ENCODE results near the gene TLR4. TPM values are rescaled to one million over a fixed set of nuclear protein-coding genes. Genes with fewer than 3 reads are reported as not detected.

Gene TLR4
- polyA plus RNA-seq, 1 donor: 6.2 TPM

DNA sequence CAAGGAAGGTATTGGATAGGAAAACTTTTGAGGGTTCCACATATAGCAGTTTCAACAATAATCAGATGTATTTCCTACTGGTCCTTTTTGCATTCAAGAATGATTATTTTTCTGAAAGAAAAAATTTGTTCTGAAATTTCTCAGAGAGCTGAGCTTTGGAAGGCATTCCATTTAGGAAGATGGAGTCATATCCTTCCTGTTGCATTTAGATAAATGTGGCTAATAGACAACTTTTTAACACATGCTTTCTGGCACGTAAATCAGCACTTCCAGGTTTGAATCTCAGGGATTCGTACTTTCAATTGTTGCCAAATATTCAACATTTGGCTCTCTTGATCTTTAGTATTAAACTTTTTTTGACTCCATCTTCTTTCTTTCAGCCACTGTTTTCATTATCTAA, 24.8 kb upstream of the TLR4 start:
- WGBS (ENCODE audit: insufficient coverage, low lambda C conversion rate): no CpG with 5 or more reads among the region's 2 CpGs
- H3K36me3 ChIP-seq (ENCODE audit: control insufficient read depth, insufficient read depth, low read length): no peaks in the 10 kb centered on the region
- no peak for DNase-seq
- H3K9me3 ChIP-seq (ENCODE audit: control insufficient read depth, low read depth, low read length): no peaks in the 10 kb centered on the region
- H3K27ac ChIP-seq (ENCODE audit: low read length): no peak overlapping the region
- H3K4me1 ChIP-seq (ENCODE audit: control insufficient read depth, insufficient read depth, low read length): no peaks in the 10 kb centered on the region
- H3K27me3 ChIP-seq (ENCODE audit: control insufficient read depth, insufficient read depth, low read length): no peaks in the 10 kb centered on the region
- H3K4me3 ChIP-seq (ENCODE audit: low read length): no peak overlapping the region

DNA sequence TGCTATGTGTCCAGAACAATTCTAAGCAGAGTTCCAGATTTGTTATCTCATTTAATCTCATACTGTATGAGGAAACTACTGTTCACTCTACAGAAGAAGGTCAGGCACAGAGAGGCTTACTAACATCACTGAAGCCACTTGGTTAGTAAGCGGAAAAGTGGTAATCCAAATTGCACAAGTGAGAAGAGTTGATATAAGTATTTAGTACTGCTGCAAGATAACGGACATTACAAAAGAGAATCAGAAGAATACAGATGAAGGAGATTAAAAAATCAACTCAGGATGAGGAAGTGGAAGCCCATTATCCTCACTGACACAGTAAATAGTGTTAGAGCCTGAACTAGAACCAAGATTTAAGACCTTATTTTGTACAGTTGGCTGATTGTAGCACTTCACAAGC, 22.3 kb upstream of the TLR4 start:
- Histone ChIP-seq H3K27ac (ENCODE audit: low read length) (no peak overlapping the region), H3K9me3 (ENCODE audit: control insufficient read depth, low read depth, low read length) (no peaks in the 10 kb centered on the region), H3K4me3 (ENCODE audit: low read length) (no peak overlapping the region), H3K27me3 (ENCODE audit: control insufficient read depth, insufficient read depth, low read length) (no peaks in the 10 kb centered on the region), H3K36me3 (ENCODE audit: control insufficient read depth, insufficient read depth, low read length) (no peaks in the 10 kb centered on the region), H3K4me1 (ENCODE audit: control insufficient read depth, insufficient read depth, low read length) (no peaks in the 10 kb centered on the region)
- 100% methylated on average over 2 of the region's 2 CpGs for WGBS (ENCODE audit: insufficient coverage, low lambda C conversion rate)
- DNase-seq: no peak

GRCh38 chr9:117682955-117683710, 21.1 kb upstream of the TLR4 start:
- whole genome bisulfite sequencing (ENCODE audit: insufficient coverage, low lambda C conversion rate): 100% methylated on average over 1 of the region's 3 CpGs
- no peak for DNase-seq

DNA sequence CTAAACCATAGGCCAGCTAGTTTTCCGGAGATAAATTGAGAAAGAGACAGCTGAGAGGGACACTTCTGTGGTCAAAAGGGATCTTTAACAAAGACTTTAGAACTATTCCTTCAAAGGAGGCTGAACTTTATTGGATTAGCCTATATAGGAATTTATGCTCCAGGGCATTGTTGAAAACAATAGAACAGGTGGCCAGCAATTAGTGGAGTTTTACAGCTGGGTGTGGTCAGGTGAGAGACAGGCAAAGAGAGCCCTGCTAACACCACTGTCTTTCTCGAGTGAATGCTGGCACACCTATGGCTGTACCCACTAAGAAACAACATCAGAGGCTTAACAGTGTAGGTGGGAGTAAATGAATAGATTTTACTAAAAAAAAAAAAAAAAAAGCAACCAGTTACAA, 16.7 kb upstream of the TLR4 start:
- H3K27ac ChIP-seq (ENCODE audit: low read length): no peak overlapping the region

More at GRCh38 chr9:117682955-117683710, 21.1 kb upstream of the TLR4 start:
- H3K27ac ChIP-seq (ENCODE audit: low read length): no peak overlapping the region
- H3K27me3 ChIP-seq (ENCODE audit: control insufficient read depth, insufficient read depth, low read length): no peaks in the 10 kb centered on the region
- H3K36me3 ChIP-seq (ENCODE audit: control insufficient read depth, insufficient read depth, low read length): no peaks in the 10 kb centered on the region
- no peaks in the 10 kb centered on the region for H3K9me3 ChIP-seq (ENCODE audit: control insufficient read depth, low read depth, low read length)
- no peaks in the 10 kb centered on the region for H3K4me1 ChIP-seq (ENCODE audit: control insufficient read depth, insufficient read depth, low read length)
- H3K4me3 ChIP-seq (ENCODE audit: low read length): no peak overlapping the region

GRCh38 chr9:117691367-117691766, 12.8 kb upstream of the TLR4 start:
- H3K9me3 ChIP-seq (ENCODE audit: control insufficient read depth, low read depth, low read length): no peaks in the 10 kb centered on the region
- no peak overlapping the region for H3K4me3 ChIP-seq (ENCODE audit: low read length)

More for the DNA sequence above, 16.7 kb upstream of the TLR4 start:
- peak in 1 of 2 donors; percentile 33 for DNase-seq
- H3K36me3 ChIP-seq (ENCODE audit: control insufficient read depth, insufficient read depth, low read length): no peaks in the 10 kb centered on the region
- no peaks in the 10 kb centered on the region for H3K27me3 ChIP-seq (ENCODE audit: control insufficient read depth, insufficient read depth, low read length)
- no peak overlapping the region for H3K4me3 ChIP-seq (ENCODE audit: low read length)
- WGBS (ENCODE audit: insufficient coverage, low lambda C conversion rate): 63% methylated on average over 1 of the region's 2 CpGs
- no peaks in the 10 kb centered on the region for H3K9me3 ChIP-seq (ENCODE audit: control insufficient read depth, low read depth, low read length)
- no peaks in the 10 kb centered on the region for H3K4me1 ChIP-seq (ENCODE audit: control insufficient read depth, insufficient read depth, low read length)

GRCh38 chr9:117696154-117696553, 8.0 kb upstream of the TLR4 start:
- WGBS (ENCODE audit: insufficient coverage, low lambda C conversion rate): no CpG with 5 or more reads among the region's 2 CpGs
- H3K27ac ChIP-seq (ENCODE audit: low read length): no peak overlapping the region
- no peak overlapping the region for H3K4me3 ChIP-seq (ENCODE audit: low read length)
- H3K36me3 ChIP-seq (ENCODE audit: control insufficient read depth, insufficient read depth, low read length): no peaks in the 10 kb centered on the region
- DNase-seq: no peak
- no peaks in the 10 kb centered on the region for H3K9me3 ChIP-seq (ENCODE audit: control insufficient read depth, low read depth, low read length)
- no peaks in the 10 kb centered on the region for H3K27me3 ChIP-seq (ENCODE audit: control insufficient read depth, insufficient read depth, low read length)
- no peaks in the 10 kb centered on the region for H3K4me1 ChIP-seq (ENCODE audit: control insufficient read depth, insufficient read depth, low read length)

More at GRCh38 chr9:117691367-117691766, 12.8 kb upstream of the TLR4 start:
- Histone ChIP-seq H3K36me3 (ENCODE audit: control insufficient read depth, insufficient read depth, low read length) (no peaks in the 10 kb centered on the region), H3K27me3 (ENCODE audit: control insufficient read depth, insufficient read depth, low read length) (no peaks in the 10 kb centered on the region), H3K4me1 (ENCODE audit: control insufficient read depth, insufficient read depth, low read length) (no peaks in the 10 kb centered on the region), H3K27ac (ENCODE audit: low read length) (no peak overlapping the region)
- DNase-seq: no peak

DNA sequence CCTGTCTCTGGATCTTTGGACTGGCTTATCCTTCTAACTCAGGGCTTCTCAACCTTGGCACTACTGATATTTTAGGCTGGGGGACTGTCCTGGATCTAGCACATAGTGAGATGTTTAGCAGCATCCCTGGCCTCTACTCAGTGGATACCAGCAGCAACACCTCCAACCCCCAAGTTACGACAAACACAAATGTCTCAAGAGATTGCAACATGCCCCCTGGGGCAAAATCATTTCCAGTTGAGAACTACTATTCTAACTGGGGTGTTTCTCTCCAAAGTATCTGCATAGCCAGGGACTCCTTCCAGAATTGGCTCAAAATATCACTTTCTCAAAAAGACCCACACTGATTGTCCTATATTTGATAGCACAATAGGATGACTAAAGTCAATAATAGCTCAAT, 7.2 kb upstream of the TLR4 start:
- Histone ChIP-seq H3K27ac (ENCODE audit: low read length) (no peak overlapping the region), H3K9me3 (ENCODE audit: control insufficient read depth, low read depth, low read length) (no peaks in the 10 kb centered on the region), H3K27me3 (ENCODE audit: control insufficient read depth, insufficient read depth, low read length) (no peaks in the 10 kb centered on the region), H3K4me3 (ENCODE audit: low read length) (no peak overlapping the region), H3K4me1 (ENCODE audit: control insufficient read depth, insufficient read depth, low read length) (no peaks in the 10 kb centered on the region), H3K36me3 (ENCODE audit: control insufficient read depth, insufficient read depth, low read length) (no peaks in the 10 kb centered on the region)
- WGBS (ENCODE audit: insufficient coverage, low lambda C conversion rate): no CpG with 5 or more reads among the region's 1 CpG
- no peak for DNase-seq

DNA sequence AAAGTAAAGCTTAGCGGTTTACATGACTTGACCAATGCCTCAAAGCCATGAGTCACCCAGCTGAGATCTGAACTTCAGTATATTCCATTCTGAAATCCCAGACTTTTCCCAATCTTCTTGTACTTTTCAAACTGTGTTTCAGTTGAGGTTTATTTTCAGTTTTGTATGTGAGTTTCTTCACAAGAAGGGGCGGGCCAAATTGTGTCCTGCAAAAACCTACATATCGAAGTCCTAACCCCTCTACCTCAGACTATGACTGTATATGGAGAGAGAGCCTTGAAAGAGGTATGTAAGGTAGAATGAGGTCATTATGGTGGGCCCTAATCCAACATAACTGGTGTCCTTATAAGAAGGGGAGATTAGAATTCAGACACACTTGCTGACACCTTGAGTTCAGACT, 666 bp upstream of the TLR4 start:
- no peaks in the 10 kb centered on the region for H3K4me1 ChIP-seq (ENCODE audit: control insufficient read depth, insufficient read depth, low read length)
- no peak for DNase-seq
- 100% methylated on average over 1 of the region's 3 CpGs for WGBS (ENCODE audit: insufficient coverage, low lambda C conversion rate)
- H3K9me3 ChIP-seq (ENCODE audit: control insufficient read depth, low read depth, low read length): no peaks in the 10 kb centered on the region
- H3K4me3 ChIP-seq (ENCODE audit: low read length): no peak overlapping the region
- no peaks in the 10 kb centered on the region for H3K27me3 ChIP-seq (ENCODE audit: control insufficient read depth, insufficient read depth, low read length)
- no peaks in the 10 kb centered on the region for H3K36me3 ChIP-seq (ENCODE audit: control insufficient read depth, insufficient read depth, low read length)
- no peak overlapping the region for H3K27ac ChIP-seq (ENCODE audit: low read length)

GRCh38 chr9:117704597-117704996, 394 bp downstream of the TLR4 start:
- no peaks in the 10 kb centered on the region for H3K4me1 ChIP-seq (ENCODE audit: control insufficient read depth, insufficient read depth, low read length)
- H3K4me3 ChIP-seq (ENCODE audit: low read length): peak overlapping the region; percentile 7
- H3K27me3 ChIP-seq (ENCODE audit: control insufficient read depth, insufficient read depth, low read length): no peaks in the 10 kb centered on the region
- no peak overlapping the region for H3K27ac ChIP-seq (ENCODE audit: low read length)
- DNase-seq: no peak
- H3K36me3 ChIP-seq (ENCODE audit: control insufficient read depth, insufficient read depth, low read length): no peaks in the 10 kb centered on the region
- WGBS (ENCODE audit: insufficient coverage, low lambda C conversion rate): 80% methylated on average over 1 of the region's 1 CpG
- no peaks in the 10 kb centered on the region for H3K9me3 ChIP-seq (ENCODE audit: control insufficient read depth, low read depth, low read length)

DNA sequence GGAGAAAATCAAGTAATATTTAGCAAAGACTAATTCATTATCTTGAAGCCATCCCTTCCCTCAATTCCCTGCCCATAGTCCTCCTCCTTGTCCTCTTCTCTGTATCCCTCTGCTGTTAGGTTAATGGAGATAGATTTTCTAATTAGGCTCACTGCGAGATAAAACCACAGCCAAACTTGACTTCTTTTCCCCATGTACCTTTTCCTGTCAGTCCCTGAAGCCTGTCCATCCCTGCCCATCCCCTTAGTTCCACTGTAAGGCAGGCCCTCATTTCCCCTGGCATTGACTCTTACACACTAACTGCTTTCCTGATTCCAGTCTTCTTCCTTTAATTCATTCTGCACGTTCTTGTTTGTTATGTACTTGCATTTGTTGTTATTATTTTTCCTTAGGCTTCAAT, 1.2 kb downstream of the TLR4 start:
- H3K27ac ChIP-seq (ENCODE audit: low read length): no peak overlapping the region
- peak overlapping the region; percentile 7 for H3K4me3 ChIP-seq (ENCODE audit: low read length)

More for the DNA sequence above, 1.2 kb downstream of the TLR4 start:
- no peaks in the 10 kb centered on the region for H3K4me1 ChIP-seq (ENCODE audit: control insufficient read depth, insufficient read depth, low read length)
- DNase-seq: no peak
- no peaks in the 10 kb centered on the region for H3K9me3 ChIP-seq (ENCODE audit: control insufficient read depth, low read depth, low read length)
- no peaks in the 10 kb centered on the region for H3K27me3 ChIP-seq (ENCODE audit: control insufficient read depth, insufficient read depth, low read length)
- WGBS (ENCODE audit: insufficient coverage, low lambda C conversion rate): 93% methylated on average over 2 of the region's 2 CpGs
- H3K36me3 ChIP-seq (ENCODE audit: control insufficient read depth, insufficient read depth, low read length): no peaks in the 10 kb centered on the region

Data from large intestine (tissue), 3 donors.